Astrocyte (in vitro differentiated cells and primary cell): Measurements from ENCODE around the gene GRAMD1B. TPM values are rescaled to one million over a fixed set of nuclear protein-coding genes. Genes with fewer than 3 reads are reported as not detected.

Experiments
- DNase-seq: peaks from one replicate; pipeline ENCODE4 v3.0.0-alpha.2; 2010; ENCODE audit warnings: low read depth
- FAIRE-seq: peaks from 2 replicates; lab custom pipeline; 2011; peaks lifted over from hg19 to GRCh38; lab: Jason Lieb, UNC
- H2AFZ ChIP-seq: 2 replicates; pipeline ENCODE4 v1.6.0; 2012; ENCODE audit warnings: low read depth, low read length, inconsistent platforms
- H3K27ac ChIP-seq: 2 replicates; pipeline ENCODE4 v1.5.1; 2011; ENCODE audit warnings: low read depth, low read length, inconsistent platforms
- H3K27me3 ChIP-seq: 2 replicates; pipeline ENCODE4 v1.6.0; 2011; ENCODE audit warnings: low read length, inconsistent platforms; ENCODE audit not compliant: insufficient read depth
- H3K36me3 ChIP-seq: 2 replicates; pipeline ENCODE4 v1.5.1; 2011; ENCODE audit warnings: low read length, inconsistent platforms; ENCODE audit not compliant: insufficient read depth
- H3K4me1 ChIP-seq: 2 replicates; pipeline ENCODE4 v1.5.1; 2011; ENCODE audit warnings: low read length, inconsistent platforms; ENCODE audit not compliant: insufficient read depth
- H3K4me2 ChIP-seq: 2 replicates; pipeline ENCODE4 v1.6.0; 2012; ENCODE audit warnings: low read length, inconsistent platforms
- H3K4me3 ChIP-seq: 2 replicates; pipeline ENCODE4 v1.5.1; 2011; ENCODE audit warnings: low read depth, mild to moderate bottlenecking, low read length, inconsistent platforms; ENCODE audit not compliant: insufficient read depth
- H3K79me2 ChIP-seq: 2 replicates; pipeline ENCODE4 v1.6.0; 2012; ENCODE audit warnings: mild to moderate bottlenecking, low read length, inconsistent platforms; ENCODE audit not compliant: insufficient read depth
- H3K9ac ChIP-seq: 2 replicates; pipeline ENCODE4 v1.6.0; 2012; ENCODE audit warnings: mild to moderate bottlenecking, low read length, inconsistent platforms
- H3K9me3 ChIP-seq: 2 replicates; pipeline ENCODE4 v1.5.1; 2012; ENCODE audit warnings: low read depth, mild to moderate bottlenecking, low read length, inconsistent platforms; ENCODE audit not compliant: insufficient read depth
- H4K20me1 ChIP-seq: 2 replicates; pipeline ENCODE4 v1.6.0; 2012; ENCODE audit warnings: low read length, inconsistent platforms; ENCODE audit not compliant: insufficient read depth
- H3K27ac Mint-ChIP-seq: one replicate; pipeline ENCODE4 v1.8.0; 2021; ENCODE audit warnings: mild to moderate bottlenecking, mixed read lengths; ENCODE audit not compliant: unreplicated experiment
- H3K27me3 Mint-ChIP-seq: one replicate; pipeline ENCODE4 v1.8.0; 2021; ENCODE audit warnings: low read depth, mixed read lengths; ENCODE audit not compliant: unreplicated experiment
- H3K36me3 Mint-ChIP-seq: one replicate; pipeline ENCODE4 v1.8.0; 2021; ENCODE audit warnings: low read depth, mixed read lengths; ENCODE audit not compliant: unreplicated experiment
- H3K4me1 Mint-ChIP-seq: one replicate; pipeline ENCODE4 v1.8.0; 2021; ENCODE audit warnings: low read depth, mixed read lengths; ENCODE audit not compliant: unreplicated experiment
- H3K4me3 Mint-ChIP-seq: one replicate; pipeline ENCODE4 v1.8.0; 2021; ENCODE audit warnings: mild to moderate bottlenecking, moderate library complexity, mixed read lengths; ENCODE audit not compliant: unreplicated experiment
- H3K9me3 Mint-ChIP-seq: one replicate; pipeline ENCODE4 v1.8.0; 2021; ENCODE audit warnings: mild to moderate bottlenecking, mixed read lengths; ENCODE audit not compliant: unreplicated experiment
- EZH2 ChIP-seq: IDR thresholded peaks from 2 replicates; pipeline ENCODE4 v1.6.1; 2012; ENCODE audit warnings: mild to moderate bottlenecking, low read length, inconsistent platforms; ENCODE audit not compliant: insufficient read depth
- total RNA-seq: library from RNA; stranded (reverse); gene quantifications from 2 replicates; pipeline ENCODE4 v1.2.1, GENCODE V29; 2021
- TF ChIP-seq, protein P1 (sequence below): IDR thresholded peaks from 2 replicates; pipeline ENCODE4 v1.5.1; 2011; ENCODE audit warnings: low read depth, mild to moderate bottlenecking, inconsistent platforms, low read length, moderate library complexity; ENCODE audit not compliant: insufficient read depth

Gene GRAMD1B
- total RNA-seq, 1 donor from 2014 or later = 6.5 TPM

DNA sequence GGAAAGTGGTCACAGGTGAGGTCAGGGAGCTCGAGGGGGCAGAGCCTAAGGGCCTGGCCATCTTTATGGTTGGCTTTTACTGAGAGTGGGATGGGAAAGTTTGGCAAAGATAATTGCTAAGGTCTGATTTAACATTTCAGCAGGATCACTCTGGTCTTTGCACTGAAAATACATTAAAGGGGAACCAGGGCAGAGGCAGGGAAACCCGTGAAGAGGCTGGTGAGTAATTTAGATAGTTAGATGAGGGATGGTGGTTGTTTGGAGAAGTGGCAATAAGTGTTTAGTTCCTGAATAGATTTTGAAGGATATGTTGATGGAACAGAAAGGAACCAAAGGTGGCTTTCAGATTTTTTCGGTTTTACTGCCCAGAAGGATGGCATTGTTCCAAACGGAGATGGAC is 173.6 kb downstream of the GRAMD1B start:
- Histone ChIP-seq H3K4me1 (no peaks in the 10 kb centered on the region), H3K79me2 (no peaks in the 10 kb centered on the region), H3K27ac (no peak overlapping the region), H3K4me2 (no peak overlapping the region), H3K27me3 (no peaks in the 10 kb centered on the region), H3K9ac (no peak overlapping the region), H3K4me3 (no peak overlapping the region), H3K9me3 (no peaks in the 10 kb centered on the region), H4K20me1 (no peaks in the 10 kb centered on the region), H2AFZ (no peak overlapping the region), H3K36me3 (no peaks in the 10 kb centered on the region)
- peaks cover 4% of the 10 kb centered on the region for H3K4me1 Mint-ChIP-seq
- no peak for FAIRE-seq
- no peak overlapping the region for H3K4me3 Mint-ChIP-seq
- TF ChIP-seq, protein P1, sequence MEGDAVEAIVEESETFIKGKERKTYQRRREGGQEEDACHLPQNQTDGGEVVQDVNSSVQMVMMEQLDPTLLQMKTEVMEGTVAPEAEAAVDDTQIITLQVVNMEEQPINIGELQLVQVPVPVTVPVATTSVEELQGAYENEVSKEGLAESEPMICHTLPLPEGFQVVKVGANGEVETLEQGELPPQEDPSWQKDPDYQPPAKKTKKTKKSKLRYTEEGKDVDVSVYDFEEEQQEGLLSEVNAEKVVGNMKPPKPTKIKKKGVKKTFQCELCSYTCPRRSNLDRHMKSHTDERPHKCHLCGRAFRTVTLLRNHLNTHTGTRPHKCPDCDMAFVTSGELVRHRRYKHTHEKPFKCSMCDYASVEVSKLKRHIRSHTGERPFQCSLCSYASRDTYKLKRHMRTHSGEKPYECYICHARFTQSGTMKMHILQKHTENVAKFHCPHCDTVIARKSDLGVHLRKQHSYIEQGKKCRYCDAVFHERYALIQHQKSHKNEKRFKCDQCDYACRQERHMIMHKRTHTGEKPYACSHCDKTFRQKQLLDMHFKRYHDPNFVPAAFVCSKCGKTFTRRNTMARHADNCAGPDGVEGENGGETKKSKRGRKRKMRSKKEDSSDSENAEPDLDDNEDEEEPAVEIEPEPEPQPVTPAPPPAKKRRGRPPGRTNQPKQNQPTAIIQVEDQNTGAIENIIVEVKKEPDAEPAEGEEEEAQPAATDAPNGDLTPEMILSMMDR = no peak
- no peak for TF ChIP-seq EZH2
- peaks cover 17% of the 10 kb centered on the region for H3K36me3 Mint-ChIP-seq
- DNase-seq = no peak
- H3K27me3 Mint-ChIP-seq = peaks cover 2% of the 10 kb centered on the region
- H3K9me3 Mint-ChIP-seq = peaks cover 2% of the 10 kb centered on the region
- no peak overlapping the region for H3K27ac Mint-ChIP-seq

DNA sequence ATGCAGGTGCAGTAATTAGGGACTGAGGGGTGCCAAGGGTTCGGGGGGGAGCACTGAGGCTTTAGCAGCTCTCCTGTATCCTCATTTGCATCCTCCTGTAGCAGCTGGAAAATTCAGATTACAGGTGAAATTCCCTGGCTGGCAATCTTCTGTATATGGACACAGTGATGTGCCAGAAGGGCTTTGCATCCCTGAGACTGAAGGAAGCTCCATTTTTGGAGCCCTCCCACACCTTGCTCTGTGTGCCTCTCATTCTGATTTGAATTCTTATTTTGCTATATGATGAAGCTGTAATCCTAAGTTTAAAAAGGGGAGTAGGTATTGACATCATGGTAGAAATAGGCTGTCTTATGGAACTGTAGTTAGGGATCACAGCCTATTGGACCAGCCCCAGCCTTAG is 177.7 kb downstream of the GRAMD1B start:
- Mint-ChIP-seq H3K4me3 (no peak overlapping the region), H3K27ac (no peak overlapping the region), H3K27me3 (no peaks in the 10 kb centered on the region), H3K36me3 (peaks cover 27% of the 10 kb centered on the region), H3K9me3 (peaks cover 2% of the 10 kb centered on the region), H3K4me1 (no peaks in the 10 kb centered on the region)
- no peak overlapping the region for H3K4me2 ChIP-seq
- H4K20me1 ChIP-seq = no peaks in the 10 kb centered on the region
- H2AFZ ChIP-seq = no peak overlapping the region
- H3K27ac ChIP-seq = no peak overlapping the region
- DNase-seq = no peak
- no peak for TF ChIP-seq EZH2
- TF ChIP-seq, protein P1 = no peak
- no peaks in the 10 kb centered on the region for H3K9me3 ChIP-seq
- H3K79me2 ChIP-seq = no peaks in the 10 kb centered on the region
- H3K36me3 ChIP-seq = no peaks in the 10 kb centered on the region
- no peaks in the 10 kb centered on the region for H3K4me1 ChIP-seq
- no peak overlapping the region for H3K4me3 ChIP-seq
- H3K9ac ChIP-seq = no peak overlapping the region
- no peaks in the 10 kb centered on the region for H3K27me3 ChIP-seq
- FAIRE-seq = no peak

DNA sequence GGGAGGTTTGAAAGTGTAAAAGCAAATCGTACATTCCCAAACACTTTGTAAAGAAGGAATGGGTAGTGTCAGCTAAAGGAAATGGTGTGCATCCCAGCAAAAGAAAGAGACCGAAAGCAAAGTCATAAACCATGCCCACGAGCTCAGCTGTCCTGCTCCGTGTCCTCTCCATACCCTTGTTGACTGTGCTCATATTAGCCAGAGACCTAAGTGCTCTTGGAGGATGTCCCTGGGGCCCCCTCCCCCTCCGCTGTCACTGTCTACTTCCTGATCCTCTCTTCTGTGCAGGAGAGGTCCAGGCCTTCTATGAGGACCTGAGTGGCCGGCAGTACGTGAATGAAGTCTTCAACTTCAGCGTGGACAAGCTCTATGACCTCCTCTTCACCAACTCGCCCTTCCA is 178.3 kb downstream of the GRAMD1B start:
- Histone ChIP-seq H3K9me3 (no peaks in the 10 kb centered on the region), H3K36me3 (no peaks in the 10 kb centered on the region), H3K4me1 (no peaks in the 10 kb centered on the region), H3K4me2 (no peak overlapping the region), H3K27ac (no peak overlapping the region), H3K27me3 (no peaks in the 10 kb centered on the region), H2AFZ (no peak overlapping the region), H3K79me2 (no peaks in the 10 kb centered on the region), H4K20me1 (no peaks in the 10 kb centered on the region), H3K4me3 (no peak overlapping the region), H3K9ac (no peak overlapping the region)
- H3K4me3 Mint-ChIP-seq = no peak overlapping the region
- no peaks in the 10 kb centered on the region for H3K4me1 Mint-ChIP-seq
- peaks cover 26% of the 10 kb centered on the region for H3K36me3 Mint-ChIP-seq
- no peak for TF ChIP-seq EZH2
- TF ChIP-seq, protein P1 = no peak
- H3K27ac Mint-ChIP-seq = no peak overlapping the region
- H3K27me3 Mint-ChIP-seq = no peaks in the 10 kb centered on the region
- FAIRE-seq = no peak
- no peak for DNase-seq
- peaks cover 2% of the 10 kb centered on the region for H3K9me3 Mint-ChIP-seq
